GM23338 (cell line): Measurements from ENCODE around the gene CELSR1. TPM values are rescaled to one million over a fixed set of nuclear protein-coding genes. Genes with fewer than 3 reads are reported as not detected.

Experiments
- ATAC-seq: fragments of 200-7000 bp; cut with Tn5 transposase; 3 replicates; pipeline ENCODE4 v1.9.1; 2020
- DNase-seq: peaks from one replicate; pipeline ENCODE4 v3.0.0-alpha.2; 2015; ENCODE audit warnings: low spot score
- H2AFZ ChIP-seq: fragments of 200-600 bp; sonication (generic); 2 replicates; pipeline ENCODE4 v1.8.0; 2016; ENCODE audit warnings: antibody characterized with exemption, mild to moderate bottlenecking, moderate library complexity
- H3F3A ChIP-seq: fragments of 200-600 bp; sonication (generic); replicated peaks from 2 replicates; pipeline ENCODE4 v1.8.0; 2017; ENCODE audit warnings: antibody characterized with exemption, mixed run types, low read depth
- H3K27ac ChIP-seq: fragments of 200-600 bp; sonication (generic); 2 replicates; pipeline ENCODE4 v1.6.1; 2016; ENCODE audit warnings: low read depth
- H3K27me3 ChIP-seq: fragments of 200-600 bp; sonication (generic); 2 replicates; pipeline ENCODE4 v1.8.0; 2016; ENCODE audit warnings: mild to moderate bottlenecking, mixed run types, moderate library complexity; ENCODE audit not compliant: insufficient read depth
- H3K36me3 ChIP-seq: fragments of 200-600 bp; sonication (generic); 2 replicates; pipeline ENCODE4 v1.8.0; 2016; ENCODE audit warnings: mild to moderate bottlenecking; ENCODE audit not compliant: insufficient read depth
- H3K4me1 ChIP-seq: fragments of 200-600 bp; sonication (generic); 2 replicates; pipeline ENCODE4 v1.8.0; 2016; ENCODE audit warnings: mild to moderate bottlenecking, moderate library complexity; ENCODE audit not compliant: insufficient read depth
- H3K4me2 ChIP-seq: fragments of 200-600 bp; sonication (generic); 2 replicates; pipeline ENCODE4 v1.7.1; 2017; ENCODE audit warnings: mixed run types
- H3K4me3 ChIP-seq: fragments of 200-600 bp; sonication (generic); 2 replicates; pipeline ENCODE4 v1.6.1; 2016; ENCODE audit warnings: mixed run types
- H3K79me2 ChIP-seq: fragments of 200-600 bp; sonication (generic); replicated peaks from 2 replicates; pipeline ENCODE4 v1.8.0; 2017; ENCODE audit warnings: mild to moderate bottlenecking; ENCODE audit not compliant: insufficient read depth
- H3K9me2 ChIP-seq: fragments of 200-600 bp; sonication (generic); 2 replicates; pipeline ENCODE4 v1.8.0; 2017; ENCODE audit not compliant: insufficient read depth
- H4K20me1 ChIP-seq: fragments of 200-600 bp; sonication (generic); replicated peaks from 2 replicates; pipeline ENCODE4 v1.8.0; 2017; ENCODE audit warnings: mild to moderate bottlenecking; ENCODE audit not compliant: insufficient read depth
- H3K27ac Mint-ChIP-seq: 2 replicates; pipeline ENCODE4 v1.8.0; 2020; ENCODE audit warnings: inconsistent platforms, mild to moderate bottlenecking, moderate library complexity, mixed read lengths
- H3K27me3 Mint-ChIP-seq: 3 replicates; pipeline ENCODE4 v1.8.0; 2022; ENCODE audit warnings: low read depth, mild to moderate bottlenecking, moderate library complexity, mixed read lengths, inconsistent platforms; ENCODE audit not compliant: insufficient read depth, poor library complexity
- H3K36me3 Mint-ChIP-seq: 3 replicates; pipeline ENCODE4 v1.8.0; 2021; ENCODE audit warnings: low read depth, mild to moderate bottlenecking, inconsistent platforms, moderate library complexity, mixed read lengths
- H3K4me1 Mint-ChIP-seq: 3 replicates; pipeline ENCODE4 v1.8.0; 2020; ENCODE audit warnings: mild to moderate bottlenecking, inconsistent platforms, mixed read lengths
- H3K4me3 Mint-ChIP-seq: 3 replicates; pipeline ENCODE4 v1.8.0; 2021; ENCODE audit warnings: moderate library complexity, mild to moderate bottlenecking, inconsistent platforms, mixed read lengths
- H3K9me3 Mint-ChIP-seq: 3 replicates; pipeline ENCODE4 v1.8.0; 2020; ENCODE audit warnings: moderate library complexity, mild to moderate bottlenecking, inconsistent platforms, mixed read lengths
- CTCF ChIP-seq, 2 experiments: fragments of 200-600 bp in 1 of 2; sonication (generic) in 1 of 2; conservative IDR thresholded peaks; 2 replicates each; pipeline versions ENCODE4 v1.5.1 to v1.6.1; 2016 to 2017; ENCODE audit warnings: antibody characterized with exemption in 2 of 2, low read depth in 2 of 2, mild to moderate bottlenecking in 2 of 2, moderate library complexity in 1 of 2
- EZH2 ChIP-seq: fragments of 200-600 bp; sonication (generic); IDR thresholded peaks from one replicate; pipeline ENCODE4 v1.8.0; 2017; ENCODE audit warnings: antibody characterized with exemption, mild to moderate bottlenecking, low read depth; ENCODE audit not compliant: unreplicated experiment
- EZH2phosphoT487 ChIP-seq: fragments of 200-600 bp; sonication (generic); IDR thresholded peaks from one replicate; pipeline ENCODE4 v1.8.1; 2018; ENCODE audit warnings: antibody characterized with exemption; ENCODE audit not compliant: unreplicated experiment
- JUNB ChIP-seq: IDR thresholded peaks from one replicate; pipeline ENCODE4 v1.6.1; 2016; ENCODE audit warnings: antibody characterized with exemption; ENCODE audit not compliant: unreplicated experiment
- NANOG ChIP-seq: IDR thresholded peaks from 2 replicates; pipeline ENCODE4 v1.6.1; 2016; ENCODE audit warnings: antibody characterized with exemption, borderline replicate concordance
- STAT1 ChIP-seq: IDR thresholded peaks from one replicate; pipeline ENCODE4 v1.6.1; 2016; ENCODE audit warnings: antibody characterized with exemption; ENCODE audit not compliant: unreplicated experiment
- ZNF331 ChIP-seq: fragments of 250-450 bp; sonication (Bioruptor Pico); IDR thresholded peaks from 2 replicates; pipeline ENCODE4 v1.5.0; 2020; ENCODE audit warnings: low read depth, mild to moderate bottlenecking, moderate library complexity
- ZNF462 ChIP-seq: fragments of 250-450 bp; sonication (Bioruptor Pico); IDR thresholded peaks from 2 replicates; pipeline ENCODE4 v1.5.0; 2020; ENCODE audit warnings: mild to moderate bottlenecking, moderate library complexity
- polyA plus RNA-seq: library from polyadenylated mRNA; unstranded; fragments of >200 nt; fragmentation: Nextera tagmentation; extraction: Ambion mirVana; gene quantifications from 2 replicates; pipeline ENCODE4 v1.2.1, GENCODE V29; 2016
- total RNA-seq: library from RNA; depleted of rRNA; stranded (reverse); fragments of >200 nt; shearing (Covaris generic); gene quantifications from 2 replicates; pipeline ENCODE4 v1.2.3, GENCODE V29; 2014

The CELSR1 gene
- total and polyA plus RNA-seq, 2 experiments from 2014 or later: 4.8 to 20.4 TPM

- TF ChIP-seq ZNF462 (CRISPR knock-in tag) (no peak), NANOG (no peak), ZNF331 (CRISPR knock-in tag) (no peak), STAT1 (no peak), JUNB (no peak)
Observed at GRCh38 chr22:46453006-46453828, 84.2 kb downstream of the CELSR1 start (continued).

- Histone ChIP-seq H2AFZ (no peak overlapping the region), H3K4me3 (no peak overlapping the region), H3K79me2 (no peaks in the 10 kb centered on the region), H3K4me1 (no peaks in the 10 kb centered on the region), H3K4me2 (no peak overlapping the region), H3K27ac (no peak overlapping the region), H3F3A (no peaks in the 10 kb centered on the region), H3K9me2 (no peaks in the 10 kb centered on the region), H4K20me1 (no peaks in the 10 kb centered on the region), H3K36me3 (no peaks in the 10 kb centered on the region), H3K27me3 (no peaks in the 10 kb centered on the region)
- H3K4me3 Mint-ChIP-seq: no peak overlapping the region
- H3K9me3 Mint-ChIP-seq: no peaks in the 10 kb centered on the region
- peaks cover 2% of the 10 kb centered on the region for H3K4me1 Mint-ChIP-seq
- peak; percentile 13; the same call in 1 of the 3 replicates for ATAC-seq
- no peak overlapping the region; the same call in 1 of the 2 replicates for H3K27ac Mint-ChIP-seq
- DNase-seq: no peak
- peaks cover 10% of the 10 kb centered on the region for H3K27me3 Mint-ChIP-seq
- no peaks in the 10 kb centered on the region for H3K36me3 Mint-ChIP-seq
- TF ChIP-seq EZH2: no peak
- peak in 1 of 2 experiments; percentile 29; a peak in 3 of 4 replicates for TF ChIP-seq CTCF (conservative IDR thresholded peaks at IDR 0.05; ENCODE audit: low read depth in 2 of 2)
- TF ChIP-seq EZH2phosphoT487: no peak
Observed at GRCh38 chr22:46452195-46453005, 85.0 kb downstream of the CELSR1 start.
